ENCODE data around the gene RHBDL2. TPM values are rescaled to one million over a fixed set of nuclear protein-coding genes. Genes with fewer than 3 reads are reported as not detected.
A peak's percentile ranks its signal among the peaks of the same experiment; 100 is the strongest.

The RHBDL2 gene
- total RNA-seq, 1 donor from 2014 or later: not detected

GRCh38 chr1:38899560-38899959, 42.1 kb downstream of the RHBDL2 start:
- Mint-ChIP-seq H3K27me3 (no peaks in the 10 kb centered on the region), H3K4me3 (ENCODE audit: low read depth) (no peak overlapping the region), H3K4me1 (ENCODE audit: low read depth) (no peaks in the 10 kb centered on the region), H3K36me3 (ENCODE audit: insufficient read depth) (no peaks in the 10 kb centered on the region), H3K9me3 (ENCODE audit: low read depth) (no peaks in the 10 kb centered on the region), H3K27ac (no peak overlapping the region)
- TF ChIP-seq, protein P1, sequence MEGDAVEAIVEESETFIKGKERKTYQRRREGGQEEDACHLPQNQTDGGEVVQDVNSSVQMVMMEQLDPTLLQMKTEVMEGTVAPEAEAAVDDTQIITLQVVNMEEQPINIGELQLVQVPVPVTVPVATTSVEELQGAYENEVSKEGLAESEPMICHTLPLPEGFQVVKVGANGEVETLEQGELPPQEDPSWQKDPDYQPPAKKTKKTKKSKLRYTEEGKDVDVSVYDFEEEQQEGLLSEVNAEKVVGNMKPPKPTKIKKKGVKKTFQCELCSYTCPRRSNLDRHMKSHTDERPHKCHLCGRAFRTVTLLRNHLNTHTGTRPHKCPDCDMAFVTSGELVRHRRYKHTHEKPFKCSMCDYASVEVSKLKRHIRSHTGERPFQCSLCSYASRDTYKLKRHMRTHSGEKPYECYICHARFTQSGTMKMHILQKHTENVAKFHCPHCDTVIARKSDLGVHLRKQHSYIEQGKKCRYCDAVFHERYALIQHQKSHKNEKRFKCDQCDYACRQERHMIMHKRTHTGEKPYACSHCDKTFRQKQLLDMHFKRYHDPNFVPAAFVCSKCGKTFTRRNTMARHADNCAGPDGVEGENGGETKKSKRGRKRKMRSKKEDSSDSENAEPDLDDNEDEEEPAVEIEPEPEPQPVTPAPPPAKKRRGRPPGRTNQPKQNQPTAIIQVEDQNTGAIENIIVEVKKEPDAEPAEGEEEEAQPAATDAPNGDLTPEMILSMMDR (IDR thresholded peaks at IDR 0.05; ENCODE audit: unreplicated experiment): no peak
- DNase-seq (ENCODE audit: low spot score, unreplicated experiment): no peak

- Mint-ChIP-seq H3K4me3 (ENCODE audit: low read depth) (no peak overlapping the region), H3K27ac (no peak overlapping the region), H3K9me3 (ENCODE audit: low read depth) (no peaks in the 10 kb centered on the region)
Measured at GRCh38 chr1:38898653-38899230, 42.9 kb downstream of the RHBDL2 start.

DNA sequence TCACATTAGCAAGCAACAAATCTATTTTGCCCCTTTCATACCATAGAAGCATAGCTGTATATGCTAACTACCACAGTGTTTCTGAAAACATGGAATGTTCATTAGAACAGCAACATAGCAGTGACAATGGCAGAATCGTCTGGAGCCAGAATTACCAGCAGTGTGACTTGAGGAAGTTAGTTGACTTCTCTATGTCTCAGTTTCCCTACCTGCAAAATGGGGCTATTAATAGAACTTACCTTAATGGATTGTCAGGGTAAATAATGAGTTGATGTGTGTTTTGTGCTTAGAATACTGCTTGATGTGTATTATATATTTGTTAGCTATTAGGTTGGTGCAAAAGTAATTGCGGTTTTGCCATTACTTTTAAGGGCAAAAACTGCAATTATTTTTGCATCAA, 45.5 kb downstream of the RHBDL2 start:
- TF ChIP-seq, protein P1 (IDR thresholded peaks at IDR 0.05; ENCODE audit: unreplicated experiment): no peak
- Mint-ChIP-seq H3K36me3 (ENCODE audit: insufficient read depth) (no peaks in the 10 kb centered on the region), H3K4me3 (ENCODE audit: low read depth) (no peak overlapping the region), H3K27ac (no peak overlapping the region), H3K9me3 (ENCODE audit: low read depth) (no peaks in the 10 kb centered on the region), H3K4me1 (ENCODE audit: low read depth) (peaks cover 2% of the 10 kb centered on the region), H3K27me3 (no peaks in the 10 kb centered on the region)
- no peak for DNase-seq (ENCODE audit: low spot score, unreplicated experiment)

More at GRCh38 chr1:38898653-38899230, 42.9 kb downstream of the RHBDL2 start:
- Mint-ChIP-seq H3K36me3 (ENCODE audit: insufficient read depth) (no peaks in the 10 kb centered on the region), H3K4me1 (ENCODE audit: low read depth) (no peaks in the 10 kb centered on the region), H3K27me3 (no peaks in the 10 kb centered on the region)
- TF ChIP-seq, protein P1 (IDR thresholded peaks at IDR 0.05; ENCODE audit: unreplicated experiment): no peak
- no peak for DNase-seq (ENCODE audit: low spot score, unreplicated experiment)

GRCh38 chr1:38892976-38893375, 48.7 kb downstream of the RHBDL2 start:
- TF ChIP-seq, protein P1 (IDR thresholded peaks at IDR 0.05; ENCODE audit: unreplicated experiment): no peak
- no peaks in the 10 kb centered on the region for H3K27me3 Mint-ChIP-seq
- H3K4me3 Mint-ChIP-seq (ENCODE audit: low read depth): no peak overlapping the region
- H3K9me3 Mint-ChIP-seq (ENCODE audit: low read depth): no peaks in the 10 kb centered on the region
- H3K4me1 Mint-ChIP-seq (ENCODE audit: low read depth): peaks cover 3% of the 10 kb centered on the region
- DNase-seq (ENCODE audit: low spot score, unreplicated experiment): no peak
- no peak overlapping the region for H3K27ac Mint-ChIP-seq
- H3K36me3 Mint-ChIP-seq (ENCODE audit: insufficient read depth): no peaks in the 10 kb centered on the region

DNA sequence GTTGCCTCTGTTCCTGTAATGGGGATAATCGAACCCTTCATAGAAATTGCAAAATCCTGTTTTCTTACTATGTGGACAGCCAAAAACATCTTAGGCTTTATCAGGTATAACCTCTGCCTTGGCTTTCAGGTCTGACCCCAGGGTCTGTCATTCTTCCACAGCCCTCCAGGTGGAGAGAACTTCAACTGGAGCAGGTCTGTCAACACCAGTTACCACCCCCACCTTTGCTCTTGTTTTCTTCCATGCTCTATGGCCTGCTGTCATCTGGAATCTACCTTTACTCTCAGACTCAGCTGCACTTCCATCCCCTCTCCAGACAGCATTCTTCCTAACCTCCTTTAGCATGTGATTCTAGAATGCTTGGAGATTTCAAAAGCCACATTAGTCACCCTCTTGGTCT, 49.9 kb downstream of the RHBDL2 start:
- no peak overlapping the region for H3K4me3 Mint-ChIP-seq (ENCODE audit: low read depth)

More for the DNA sequence above, 49.9 kb downstream of the RHBDL2 start:
- H3K36me3 Mint-ChIP-seq (ENCODE audit: insufficient read depth): no peaks in the 10 kb centered on the region
- H3K4me1 Mint-ChIP-seq (ENCODE audit: low read depth): peaks cover 3% of the 10 kb centered on the region
- DNase-seq (ENCODE audit: low spot score, unreplicated experiment): no peak
- H3K27me3 Mint-ChIP-seq: no peaks in the 10 kb centered on the region
- TF ChIP-seq, protein P1 (IDR thresholded peaks at IDR 0.05; ENCODE audit: unreplicated experiment): peak; percentile 41
- no peaks in the 10 kb centered on the region for H3K9me3 Mint-ChIP-seq (ENCODE audit: low read depth)
- H3K27ac Mint-ChIP-seq: no peak overlapping the region

All from progenitor cell of endocrine pancreas (in vitro differentiated cells).